HepG2 (cell line): Measurements from ENCODE around the gene MAN2A1. TPM values are rescaled to one million over a fixed set of nuclear protein-coding genes. Genes with fewer than 3 reads are reported as not detected.

Source experiments
- ATAC-seq: fragments of 200-7000 bp; cut with Tn5 transposase; 3 replicates; pipeline ENCODE4 v1.9.1; 2020; ENCODE audit warnings: mild to moderate bottlenecking, moderate library complexity
- BruUV-seq: library from RNA; stranded (reverse); fragments of 400-500 nt; replicated peaks from 2 replicates; lab custom pipeline; 2021; lab: Mats Ljungman, UMichigan
- CTCF ChIA-PET: fragments of 300-600 bp; formaldehyde crosslinking; extraction: SDS; loops from one replicate; lab custom pipeline; 2021; ENCODE audit warnings: low total read pairs, inconsistent platforms, low intra/inter-chr PET ratio; lab: Yijun Ruan, JAX
- POLR2A ChIA-PET: fragments of 350-600 bp; sonication (Branson Sonifier 250); formaldehyde crosslinking; loops from one replicate; lab custom pipeline; 2020; ENCODE audit warnings: antibody characterized with exemption, inconsistent platforms; lab: Yijun Ruan, JAX
- DNase-seq: peaks from one replicate; pipeline ENCODE4 v3.0.0-alpha.2; 2015; ENCODE audit warnings: low spot score
- FAIRE-seq: peaks from 3 replicates; lab custom pipeline; 2011; peaks lifted over from hg19 to GRCh38; lab: Jason Lieb, UNC
- H2AFZ ChIP-seq: one replicate; pipeline ENCODE4 v1.6.1; 2011; ENCODE audit warnings: low read length, inconsistent platforms
- H3K27ac ChIP-seq: fragments of 300-600 bp; 3 replicates; pipeline ENCODE4 v1.8.0; 2011; ENCODE audit warnings: mixed run types, mild to moderate bottlenecking, mixed read lengths, low read length, inconsistent platforms; ENCODE audit not compliant: insufficient read depth; ENCODE audit errors: extremely low read length
- H3K27me3 ChIP-seq, 2 experiments: fragments of 200-600 bp in 1 of 2; 2 replicates in 1 of 2; 3 replicates in 1 of 2; pipeline versions ENCODE4 v1.6.0 to v1.8.0; 2011; ENCODE audit warnings: low read length in 2 of 2, mild to moderate bottlenecking in 2 of 2, moderate library complexity in 2 of 2, inconsistent platforms in 1 of 2; ENCODE audit not compliant: insufficient read depth in 2 of 2, control insufficient read depth in 1 of 2
- H3K36me3 ChIP-seq, 2 experiments: fragments of 200-600 bp in 1 of 2; replicated peaks in 1 of 2; 2 replicates in 1 of 2; 3 replicates in 1 of 2; pipeline versions ENCODE4 v1.5.1 to v1.8.0; 2011; ENCODE audit warnings: low read length in 2 of 2, inconsistent platforms in 1 of 2; ENCODE audit not compliant: insufficient read depth in 2 of 2, control insufficient read depth in 1 of 2
- H3K4me1 ChIP-seq: 2 replicates; pipeline ENCODE4 v1.5.1; 2012; ENCODE audit warnings: low read length, inconsistent platforms; ENCODE audit not compliant: insufficient read depth
- H3K4me2 ChIP-seq: 2 replicates; pipeline ENCODE4 v1.6.0; 2011; ENCODE audit warnings: low read depth, low read length, inconsistent platforms
- H3K4me3 ChIP-seq, 3 experiments: fragments of 200-600 bp in 1 of 3; sonication (generic), shearing (Covaris generic) in 1 of 3; replicated peaks in 1 of 3; 2 replicates each; pipeline ENCODE4 v1.5.1; 2011 to 2016; ENCODE audit warnings: low read length in 3 of 3, inconsistent platforms in 2 of 3, low read depth in 2 of 3, mild to moderate bottlenecking in 2 of 3, control low read depth in 1 of 3, mixed read lengths in 1 of 3; ENCODE audit not compliant: insufficient read depth in 1 of 3
- H3K79me2 ChIP-seq: one replicate; pipeline ENCODE4 v1.6.1; 2011; ENCODE audit warnings: low read length, inconsistent platforms; ENCODE audit not compliant: insufficient read depth
- H3K9ac ChIP-seq: 2 replicates; pipeline ENCODE4 v1.6.0; 2011; ENCODE audit warnings: mild to moderate bottlenecking, low read depth, low read length, inconsistent platforms; ENCODE audit not compliant: insufficient read depth
- H3K9me3 ChIP-seq: 2 replicates; pipeline ENCODE4 v1.5.1; 2012; ENCODE audit warnings: mild to moderate bottlenecking, low read length
- H4K20me1 ChIP-seq: 2 replicates; pipeline ENCODE4 v1.6.0; 2011; ENCODE audit warnings: inconsistent platforms, mild to moderate bottlenecking, low read length, moderate library complexity; ENCODE audit not compliant: insufficient read depth
- CBX1 ChIP-seq: IDR thresholded peaks from one replicate; pipeline ENCODE4 v1.6.1; 2016; ENCODE audit warnings: antibody characterized with exemption, low read depth
- CHCHD3 ChIP-seq: sonication (generic); formaldehyde crosslinking; IDR thresholded peaks from 2 replicates; pipeline ENCODE4 v1.8.0; 2022; ENCODE audit warnings: mild to moderate bottlenecking, missing genetic modification reagents, moderate library complexity
- CHD2 ChIP-seq: IDR thresholded peaks from 2 replicates; pipeline ENCODE4 v1.6.1; 2011; ENCODE audit warnings: low read depth, low read length, improper control_type of control experiment
- DR1 ChIP-seq: sonication (generic); formaldehyde crosslinking; IDR thresholded peaks from 2 replicates; pipeline ENCODE4 v1.8.0; 2021; ENCODE audit warnings: mild to moderate bottlenecking, missing genetic modification reagents, inconsistent platforms
- FOXA3 ChIP-seq: IDR thresholded peaks from 2 replicates; pipeline ENCODE4 v1.6.1; 2016; ENCODE audit warnings: missing genetic modification reagents, missing compliant biosample characterization
- HNRNPL ChIP-seq: fragments of 200-400 bp; formaldehyde crosslinking; IDR thresholded peaks from 2 replicates; pipeline ENCODE4 v1.6.1; 2017; ENCODE audit warnings: mild to moderate bottlenecking, low read depth, low read length
- KDM4B ChIP-seq: sonication (generic); formaldehyde crosslinking; IDR thresholded peaks from 2 replicates; pipeline ENCODE4 v1.4.0; 2020; ENCODE audit warnings: missing genetic modification reagents
- NR2F2 ChIP-seq: IDR thresholded peaks from 2 replicates; pipeline ENCODE4 v1.6.1; 2012; ENCODE audit warnings: low read depth, inconsistent platforms, borderline replicate concordance
- RXRA ChIP-seq: sonication (generic); formaldehyde crosslinking; IDR thresholded peaks from 2 replicates; pipeline ENCODE4 v1.5.1; 2020; ENCODE audit warnings: missing genetic modification reagents
- SATB2 ChIP-seq: sonication (generic); formaldehyde crosslinking; IDR thresholded peaks from 2 replicates; pipeline ENCODE4 v1.5.0; 2020; ENCODE audit warnings: missing genetic modification reagents
- SIX1 ChIP-seq: sonication (generic); formaldehyde crosslinking; IDR thresholded peaks from 2 replicates; pipeline ENCODE4 v1.4.0; 2020; ENCODE audit warnings: missing genetic modification reagents, borderline replicate concordance
- SMAD3 ChIP-seq: sonication (generic); formaldehyde crosslinking; IDR thresholded peaks from 2 replicates; pipeline ENCODE4 v1.4.0; 2020; ENCODE audit warnings: missing genetic modification reagents
- SRSF1 ChIP-seq: fragments of 200-400 bp; formaldehyde crosslinking; optimal IDR thresholded peaks from 2 replicates; pipeline ENCODE3; 2017; ENCODE audit warnings: mild to moderate bottlenecking, low read depth, low read length, moderate library complexity
- ZBTB33 ChIP-seq: sonication (generic); formaldehyde crosslinking; IDR thresholded peaks from 2 replicates; pipeline ENCODE4 v1.4.0; 2020; ENCODE audit warnings: missing genetic modification reagents
- ZFP36L1 ChIP-seq: sonication (generic); formaldehyde crosslinking; IDR thresholded peaks from 2 replicates; pipeline ENCODE4 v1.8.0; 2022; ENCODE audit warnings: mild to moderate bottlenecking, missing genetic modification reagents, moderate library complexity
- ZNF180 ChIP-seq: sonication (generic); formaldehyde crosslinking; IDR thresholded peaks from 2 replicates; pipeline ENCODE4 v1.4.0; 2020; ENCODE audit warnings: low read depth, missing genetic modification reagents, borderline replicate concordance
- ZNF225 ChIP-seq: sonication (generic); formaldehyde crosslinking; IDR thresholded peaks from 2 replicates; pipeline ENCODE4 v1.4.0; 2020; ENCODE audit warnings: mild to moderate bottlenecking, missing genetic modification reagents
- ZNF557 ChIP-seq: sonication (generic); formaldehyde crosslinking; IDR thresholded peaks from 2 replicates; pipeline ENCODE4 v1.4.0; 2020; ENCODE audit warnings: missing genetic modification reagents
- WGBS: methylation state at CpG from one replicate; pipeline ENCODE4 v1.1.6; 2017; ENCODE audit warnings: low lambda C conversion rate; 5-methylcytosine and 5-hydroxymethylcytosine counted together
- in situ Hi-C: cut with HindIII; loops from 2 replicates; pipeline ENCODE4 v1.10.0; 2017; ENCODE audit warnings: low pct_unique_long_range_greater_than_20kb; ENCODE audit not compliant: extremely low pct_ligation_motif_present
- intact Hi-C: fragments of 100-400 bp; cut with micrococcal nuclease; formaldehyde crosslinking; loops from one replicate; pipeline ENCODE4 v1.10.0; 2022; ENCODE audit not compliant: unreplicated experiment
- polyA plus RNA-seq, 8 experiments: library from polyadenylated mRNA; depleted of rRNA in 3 of 8; stranded (reverse) in 7 of 8; unstranded in 1 of 8; fragments of >200 nt; fragmentation: Illumina TruSeq in 4 of 8; extraction: Trizol in 4 of 8; gene quantifications; 2 replicates each; pipeline versions ENCODE4 v1.2.1 to v1.2.3, GENCODE V29; 2011 to 2016; ENCODE audit warnings: low read depth in 4 of 8, missing spikeins in 1 of 8, mixed read lengths in 1 of 8; ENCODE audit not compliant: insufficient read depth in 1 of 8
- total RNA-seq, 5 experiments: library from RNA; depleted of rRNA; stranded (reverse); fragments of >200 nt; fragmentation: Illumina TruSeq; extraction: Trizol; gene quantifications; 2 replicates each; pipeline ENCODE4 v1.2.3, GENCODE V29; 2016; ENCODE audit warnings: low read depth in 1 of 5

MAN2A1 gene
- total and polyA plus RNA-seq, 2 of the 13 experiments (the other 11 are each of a cell fraction or from before 2014, with no cell fraction given), result 56.2 to 80.5 TPM

- ChIA-PET CTCF (no interaction called here), POLR2A (no interaction called here)
- Histone ChIP-seq H3K4me1 (no peaks in the 10 kb centered on the region), H4K20me1 (no peaks in the 10 kb centered on the region), H3K79me2 (no peaks in the 10 kb centered on the region), H3K36me3 (peaks cover 17 to 52% of the 10 kb centered on the region in 2 experiments), H3K4me3 (no peak overlapping the region)
- ATAC-seq (no peak), DNase-seq (no peak)
- 98% methylated on average over 2 of the region's 2 CpGs for WGBS
- no TSS peak for BruUV-seq
- TF ChIP-seq CHCHD3 (CRISPR knock-in tag) (no peak), RXRA (CRISPR knock-in tag) (no peak), SATB2 (CRISPR knock-in tag) (no peak), FOXA3 (CRISPR knock-in tag) (no peak), DR1 (no peak), KDM4B (CRISPR knock-in tag) (no peak), ZFP36L1 (CRISPR knock-in tag) (no peak), CHD2 (no peak), NR2F2 (no peak), HNRNPL (no peak), SRSF1 (no peak), ZNF225 (no peak), ZNF557 (CRISPR knock-in tag) (no peak), SMAD3 (no peak), CBX1 (no peak), ZBTB33 (CRISPR knock-in tag) (no peak), SIX1 (no peak), ZNF180 (no peak)
- TF ChIP-seq, all 625 proteins: peak for 0
- no peaks in the 10 kb centered on the region for H3K9me3 ChIP-seq
- no peak overlapping the region for H3K4me2 ChIP-seq
- in situ Hi-C loops (no loop called here), intact Hi-C loops (no loop called here)
- H3K27ac ChIP-seq, result no peak overlapping the region
- no peak overlapping the region for H3K9ac ChIP-seq
- no peaks in the 10 kb centered on the region for H3K27me3 ChIP-seq
- no peak overlapping the region for H2AFZ ChIP-seq
- FAIRE-seq, result no peak
Observed at GRCh38 chr5:109866051-109866450, 176.3 kb downstream of the MAN2A1 start.
